HepG2 (cell line): ENCODE measurements around the gene MT1G. TPM values are rescaled to one million over a fixed set of nuclear protein-coding genes. Genes with fewer than 3 reads are reported as not detected.
"Not testable (repeated sequence)": the region's sequence is repeated elsewhere in the genome, so short reads cannot be mapped to it uniquely, and the experiment has no call there.

Source experiments
- ATAC-seq: fragments of 200-7000 bp; cut with Tn5 transposase; 3 replicates; pipeline ENCODE4 v1.9.1; 2020; ENCODE audit warnings: mild to moderate bottlenecking, moderate library complexity
- BruUV-seq: library from RNA; stranded (reverse); fragments of 400-500 nt; replicated peaks from 2 replicates; lab custom pipeline; 2021; lab: Mats Ljungman, UMichigan
- CTCF ChIA-PET: fragments of 300-600 bp; formaldehyde crosslinking; extraction: SDS; loops from one replicate; lab custom pipeline; 2021; ENCODE audit warnings: low total read pairs, inconsistent platforms, low intra/inter-chr PET ratio; lab: Yijun Ruan, JAX
- POLR2A ChIA-PET: fragments of 350-600 bp; sonication (Branson Sonifier 250); formaldehyde crosslinking; loops from one replicate; lab custom pipeline; 2020; ENCODE audit warnings: antibody characterized with exemption, inconsistent platforms; lab: Yijun Ruan, JAX
- DNase-seq: peaks from one replicate; pipeline ENCODE4 v3.0.0-alpha.2; 2015; ENCODE audit warnings: low spot score
- FAIRE-seq: peaks from 3 replicates; lab custom pipeline; 2011; peaks lifted over from hg19 to GRCh38; lab: Jason Lieb, UNC
- H2AFZ ChIP-seq: one replicate; pipeline ENCODE4 v1.6.1; 2011; ENCODE audit warnings: low read length, inconsistent platforms
- H3K27ac ChIP-seq: fragments of 300-600 bp; 3 replicates; pipeline ENCODE4 v1.8.0; 2011; ENCODE audit warnings: mixed run types, mild to moderate bottlenecking, mixed read lengths, low read length, inconsistent platforms; ENCODE audit not compliant: insufficient read depth; ENCODE audit errors: extremely low read length
- H3K27me3 ChIP-seq, 2 experiments: fragments of 200-600 bp in 1 of 2; 2 replicates in 1 of 2; 3 replicates in 1 of 2; pipeline versions ENCODE4 v1.6.0 to v1.8.0; 2011; ENCODE audit warnings: low read length in 2 of 2, mild to moderate bottlenecking in 2 of 2, moderate library complexity in 2 of 2, inconsistent platforms in 1 of 2; ENCODE audit not compliant: insufficient read depth in 2 of 2, control insufficient read depth in 1 of 2
- H3K36me3 ChIP-seq, 2 experiments: fragments of 200-600 bp in 1 of 2; replicated peaks in 1 of 2; 2 replicates in 1 of 2; 3 replicates in 1 of 2; pipeline versions ENCODE4 v1.5.1 to v1.8.0; 2011; ENCODE audit warnings: low read length in 2 of 2, inconsistent platforms in 1 of 2; ENCODE audit not compliant: insufficient read depth in 2 of 2, control insufficient read depth in 1 of 2
- H3K4me1 ChIP-seq: 2 replicates; pipeline ENCODE4 v1.5.1; 2012; ENCODE audit warnings: low read length, inconsistent platforms; ENCODE audit not compliant: insufficient read depth
- H3K4me2 ChIP-seq: 2 replicates; pipeline ENCODE4 v1.6.0; 2011; ENCODE audit warnings: low read depth, low read length, inconsistent platforms
- H3K4me3 ChIP-seq, 3 experiments: fragments of 200-600 bp in 1 of 3; sonication (generic), shearing (Covaris generic) in 1 of 3; replicated peaks in 1 of 3; 2 replicates each; pipeline ENCODE4 v1.5.1; 2011 to 2016; ENCODE audit warnings: low read length in 3 of 3, inconsistent platforms in 2 of 3, low read depth in 2 of 3, mild to moderate bottlenecking in 2 of 3, control low read depth in 1 of 3, mixed read lengths in 1 of 3; ENCODE audit not compliant: insufficient read depth in 1 of 3
- H3K79me2 ChIP-seq: one replicate; pipeline ENCODE4 v1.6.1; 2011; ENCODE audit warnings: low read length, inconsistent platforms; ENCODE audit not compliant: insufficient read depth
- H3K9ac ChIP-seq: 2 replicates; pipeline ENCODE4 v1.6.0; 2011; ENCODE audit warnings: mild to moderate bottlenecking, low read depth, low read length, inconsistent platforms; ENCODE audit not compliant: insufficient read depth
- H3K9me3 ChIP-seq: 2 replicates; pipeline ENCODE4 v1.5.1; 2012; ENCODE audit warnings: mild to moderate bottlenecking, low read length
- H4K20me1 ChIP-seq: 2 replicates; pipeline ENCODE4 v1.6.0; 2011; ENCODE audit warnings: inconsistent platforms, mild to moderate bottlenecking, low read length, moderate library complexity; ENCODE audit not compliant: insufficient read depth
- NFATC3 ChIP-seq: sonication (generic); formaldehyde crosslinking; IDR thresholded peaks from 2 replicates; pipeline ENCODE4 v1.5.1; 2020; ENCODE audit warnings: mild to moderate bottlenecking, missing genetic modification reagents
- NFKB2 ChIP-seq: sonication (generic); formaldehyde crosslinking; IDR thresholded peaks from 2 replicates; pipeline ENCODE4 v1.4.0; 2020; ENCODE audit warnings: missing genetic modification reagents, borderline replicate concordance
- NFYB ChIP-seq: sonication (generic); formaldehyde crosslinking; IDR thresholded peaks from 2 replicates; pipeline ENCODE4 v1.4.0; 2020; ENCODE audit warnings: missing genetic modification reagents
- ZNF274 ChIP-seq: sonication (generic); formaldehyde crosslinking; IDR thresholded peaks from 2 replicates; pipeline ENCODE4 v1.5.1; 2020; ENCODE audit warnings: mild to moderate bottlenecking, missing genetic modification reagents
- ZNF343 ChIP-seq: sonication (generic); formaldehyde crosslinking; IDR thresholded peaks from 2 replicates; pipeline ENCODE4 v1.4.0; 2020; ENCODE audit warnings: mild to moderate bottlenecking, missing genetic modification reagents
- ZNF768 ChIP-seq: sonication (generic); formaldehyde crosslinking; IDR thresholded peaks from 2 replicates; pipeline ENCODE4 v1.4.0; 2020; ENCODE audit warnings: missing genetic modification reagents
- WGBS: methylation state at CpG from one replicate; pipeline ENCODE4 v1.1.6; 2017; ENCODE audit warnings: low lambda C conversion rate; 5-methylcytosine and 5-hydroxymethylcytosine counted together
- in situ Hi-C: cut with HindIII; loops from 2 replicates; pipeline ENCODE4 v1.10.0; 2017; ENCODE audit warnings: low pct_unique_long_range_greater_than_20kb; ENCODE audit not compliant: extremely low pct_ligation_motif_present
- intact Hi-C: fragments of 100-400 bp; cut with micrococcal nuclease; formaldehyde crosslinking; loops from one replicate; pipeline ENCODE4 v1.10.0; 2022; ENCODE audit not compliant: unreplicated experiment
- polyA plus RNA-seq, 8 experiments: library from polyadenylated mRNA; depleted of rRNA in 3 of 8; stranded (reverse) in 7 of 8; unstranded in 1 of 8; fragments of >200 nt; fragmentation: Illumina TruSeq in 4 of 8; extraction: Trizol in 4 of 8; gene quantifications; 2 replicates each; pipeline versions ENCODE4 v1.2.1 to v1.2.3, GENCODE V29; 2011 to 2016; ENCODE audit warnings: low read depth in 4 of 8, missing spikeins in 1 of 8, mixed read lengths in 1 of 8; ENCODE audit not compliant: insufficient read depth in 1 of 8
- total RNA-seq, 5 experiments: library from RNA; depleted of rRNA; stranded (reverse); fragments of >200 nt; fragmentation: Illumina TruSeq; extraction: Trizol; gene quantifications; 2 replicates each; pipeline ENCODE4 v1.2.3, GENCODE V29; 2016; ENCODE audit warnings: low read depth in 1 of 5
- TF ChIP-seq, protein P1 (sequence below): sonication (generic); formaldehyde crosslinking; IDR thresholded peaks from 2 replicates; pipeline ENCODE4 v1.4.0; 2020; ENCODE audit warnings: missing genetic modification reagents
- TF ChIP-seq, protein P2 (sequence below): sonication (generic); formaldehyde crosslinking; IDR thresholded peaks from 2 replicates; pipeline ENCODE4 v1.4.0; 2020; ENCODE audit warnings: low read depth, mild to moderate bottlenecking, missing genetic modification reagents
- TF ChIP-seq, protein P3 (sequence below): sonication (generic); formaldehyde crosslinking; IDR thresholded peaks from 2 replicates; pipeline ENCODE4 v1.5.0; 2020; ENCODE audit warnings: mild to moderate bottlenecking, low read depth, missing genetic modification reagents, borderline replicate concordance

The MT1G gene
- total and polyA plus RNA-seq, 2 of the 13 experiments (the other 11 are each of a cell fraction or from before 2014, with no cell fraction given) = 3.6 to 377 TPM

DNA sequence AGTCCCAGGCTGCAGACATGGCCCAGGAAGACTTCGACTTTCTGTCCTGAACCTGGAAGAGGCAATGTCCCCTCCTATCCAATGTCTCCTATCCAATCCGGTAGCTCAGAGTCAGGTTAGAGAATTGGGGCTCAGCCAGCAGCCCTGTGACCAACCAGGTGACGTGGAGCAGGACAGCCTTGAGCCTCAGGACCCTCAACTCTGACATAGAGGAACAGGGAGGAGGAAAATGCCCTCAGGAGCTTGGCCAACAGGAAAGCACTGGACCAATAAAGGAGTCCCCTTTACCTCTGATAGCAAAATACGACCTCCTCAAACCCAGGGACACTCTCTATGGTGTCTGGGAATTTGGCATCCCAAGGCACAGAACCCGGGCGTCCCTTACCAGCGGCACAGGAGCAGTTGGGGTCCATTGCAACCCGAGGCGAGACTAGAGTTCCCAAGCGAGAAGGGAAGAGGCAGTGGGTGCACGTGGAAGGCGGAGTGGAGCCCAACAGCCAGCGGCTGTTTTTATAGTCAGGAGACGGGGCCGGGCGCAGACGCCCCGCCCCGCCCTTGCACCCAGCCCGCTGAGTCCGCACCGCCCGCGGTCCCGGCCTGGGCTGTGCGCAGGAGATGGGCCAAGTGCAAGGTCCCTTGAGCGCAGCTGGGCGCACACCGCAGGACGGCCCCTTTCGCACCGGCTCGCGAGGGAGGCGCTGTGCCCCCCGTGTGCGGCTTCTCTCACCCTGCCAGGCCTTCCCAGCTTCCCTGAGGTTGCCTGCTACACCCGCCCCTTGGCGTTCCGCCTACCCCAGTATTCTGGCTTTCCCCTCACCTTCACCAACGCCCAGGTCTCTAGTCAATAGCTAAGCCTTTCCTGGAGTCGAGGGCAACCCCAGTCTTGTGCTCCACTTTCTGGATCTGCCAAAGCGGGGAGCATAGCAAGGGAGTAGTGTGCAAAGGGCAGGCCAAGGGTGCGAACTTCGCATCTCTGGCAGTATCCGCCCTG lies at the start of gene MT1G (continued):
- TF ChIP-seq, protein P1, sequence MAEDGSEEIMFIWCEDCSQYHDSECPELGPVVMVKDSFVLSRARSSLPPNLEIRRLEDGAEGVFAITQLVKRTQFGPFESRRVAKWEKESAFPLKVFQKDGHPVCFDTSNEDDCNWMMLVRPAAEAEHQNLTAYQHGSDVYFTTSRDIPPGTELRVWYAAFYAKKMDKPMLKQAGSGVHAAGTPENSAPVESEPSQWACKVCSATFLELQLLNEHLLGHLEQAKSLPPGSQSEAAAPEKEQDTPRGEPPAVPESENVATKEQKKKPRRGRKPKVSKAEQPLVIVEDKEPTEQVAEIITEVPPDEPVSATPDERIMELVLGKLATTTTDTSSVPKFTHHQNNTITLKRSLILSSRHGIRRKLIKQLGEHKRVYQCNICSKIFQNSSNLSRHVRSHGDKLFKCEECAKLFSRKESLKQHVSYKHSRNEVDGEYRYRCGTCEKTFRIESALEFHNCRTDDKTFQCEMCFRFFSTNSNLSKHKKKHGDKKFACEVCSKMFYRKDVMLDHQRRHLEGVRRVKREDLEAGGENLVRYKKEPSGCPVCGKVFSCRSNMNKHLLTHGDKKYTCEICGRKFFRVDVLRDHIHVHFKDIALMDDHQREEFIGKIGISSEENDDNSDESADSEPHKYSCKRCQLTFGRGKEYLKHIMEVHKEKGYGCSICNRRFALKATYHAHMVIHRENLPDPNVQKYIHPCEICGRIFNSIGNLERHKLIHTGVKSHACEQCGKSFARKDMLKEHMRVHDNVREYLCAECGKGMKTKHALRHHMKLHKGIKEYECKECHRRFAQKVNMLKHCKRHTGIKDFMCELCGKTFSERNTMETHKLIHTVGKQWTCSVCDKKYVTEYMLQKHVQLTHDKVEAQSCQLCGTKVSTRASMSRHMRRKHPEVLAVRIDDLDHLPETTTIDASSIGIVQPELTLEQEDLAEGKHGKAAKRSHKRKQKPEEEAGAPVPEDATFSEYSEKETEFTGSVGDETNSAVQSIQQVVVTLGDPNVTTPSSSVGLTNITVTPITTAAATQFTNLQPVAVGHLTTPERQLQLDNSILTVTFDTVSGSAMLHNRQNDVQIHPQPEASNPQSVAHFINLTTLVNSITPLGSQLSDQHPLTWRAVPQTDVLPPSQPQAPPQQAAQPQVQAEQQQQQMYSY (CRISPR knock-in tag) = no peak
- TF ChIP-seq, protein P2, sequence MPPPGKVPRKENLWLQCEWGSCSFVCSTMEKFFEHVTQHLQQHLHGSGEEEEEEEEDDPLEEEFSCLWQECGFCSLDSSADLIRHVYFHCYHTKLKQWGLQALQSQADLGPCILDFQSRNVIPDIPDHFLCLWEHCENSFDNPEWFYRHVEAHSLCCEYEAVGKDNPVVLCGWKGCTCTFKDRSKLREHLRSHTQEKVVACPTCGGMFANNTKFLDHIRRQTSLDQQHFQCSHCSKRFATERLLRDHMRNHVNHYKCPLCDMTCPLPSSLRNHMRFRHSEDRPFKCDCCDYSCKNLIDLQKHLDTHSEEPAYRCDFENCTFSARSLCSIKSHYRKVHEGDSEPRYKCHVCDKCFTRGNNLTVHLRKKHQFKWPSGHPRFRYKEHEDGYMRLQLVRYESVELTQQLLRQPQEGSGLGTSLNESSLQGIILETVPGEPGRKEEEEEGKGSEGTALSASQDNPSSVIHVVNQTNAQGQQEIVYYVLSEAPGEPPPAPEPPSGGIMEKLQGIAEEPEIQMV (CRISPR knock-in tag) = peak; percentile 77; the same call in 1 of the 2 replicates
- TF ChIP-seq ZNF768 (CRISPR knock-in tag) (peak; percentile 50; the same call in 1 of the 2 replicates), NFYB (CRISPR knock-in tag) (0 out of 2 replicates have a peak, but pooled peaks have one; percentile 14), ZNF343 (CRISPR knock-in tag) (peak; percentile 91), NFATC3 (CRISPR knock-in tag) (no peak), NFKB2 (peak; percentile 68; the same call in 1 of the 2 replicates), ZNF274 (CRISPR knock-in tag) (peak; percentile 73; the same call in 1 of the 2 replicates)
- TF ChIP-seq, protein P3, sequence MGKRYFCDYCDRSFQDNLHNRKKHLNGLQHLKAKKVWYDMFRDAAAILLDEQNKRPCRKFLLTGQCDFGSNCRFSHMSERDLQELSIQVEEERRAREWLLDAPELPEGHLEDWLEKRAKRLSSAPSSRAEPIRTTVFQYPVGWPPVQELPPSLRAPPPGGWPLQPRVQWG (CRISPR knock-in tag) = no peak

DNA sequence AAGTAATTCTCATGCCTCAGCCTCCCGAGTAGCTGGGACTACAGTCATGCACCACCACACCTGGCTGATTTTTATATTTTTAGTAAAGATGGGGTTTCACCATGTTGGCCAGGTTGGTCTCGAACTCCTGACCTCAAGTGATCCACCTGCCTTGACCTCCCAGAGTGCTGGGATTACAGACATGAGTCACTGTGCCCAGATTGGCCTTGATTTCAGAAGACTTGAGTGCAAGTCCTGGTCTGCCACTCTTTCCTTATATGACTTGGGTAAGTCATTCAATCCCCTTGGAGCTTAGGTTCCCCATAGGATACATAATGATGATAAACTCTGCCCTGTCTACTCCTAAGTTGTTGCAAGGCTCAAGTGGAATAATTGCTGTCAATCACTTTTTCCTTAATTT lies 49.7 kb upstream of the MT1G start:
- FAIRE-seq, POLR2A ChIA-PET, in situ Hi-C loops: not testable (repeated sequence)

More for the DNA sequence above, 49.7 kb upstream of the MT1G start:
- H3K36me3 ChIP-seq, BruUV-seq, H3K4me3 ChIP-seq, H3K9ac ChIP-seq, H3K27me3 ChIP-seq, H3K79me2 ChIP-seq, H3K27ac ChIP-seq, H2AFZ ChIP-seq, H3K4me1 ChIP-seq, H3K9me3 ChIP-seq, intact Hi-C loops, DNase-seq, CTCF ChIA-PET, H4K20me1 ChIP-seq, ATAC-seq, H3K4me2 ChIP-seq: not testable (repeated sequence)
- 15% methylated on average over 2 of the region's 2 CpGs for WGBS
